Mammary epithelial cell (primary cell): ENCODE data around the gene ERAS.

Experiments used
- CTCF ChIP-seq, 2 donors: IDR thresholded peaks in 1 of 2; conservative IDR thresholded peaks in 1 of 2; 2 replicates each; pipeline ENCODE4 v1.5.1; 2011 to 2012; ENCODE audit warnings: inconsistent platforms in 2 of 2, low read length in 2 of 2, mild to moderate bottlenecking in 2 of 2, control low read depth in 1 of 2, low read depth in 1 of 2; ENCODE audit not compliant: insufficient read depth in 1 of 2; ENCODE audit errors: extremely low read depth in 1 of 2
- EZH2 ChIP-seq: IDR thresholded peaks from 2 replicates; pipeline ENCODE4 v1.6.1; 2012; ENCODE audit warnings: low read length, inconsistent platforms, borderline replicate concordance

DNA sequence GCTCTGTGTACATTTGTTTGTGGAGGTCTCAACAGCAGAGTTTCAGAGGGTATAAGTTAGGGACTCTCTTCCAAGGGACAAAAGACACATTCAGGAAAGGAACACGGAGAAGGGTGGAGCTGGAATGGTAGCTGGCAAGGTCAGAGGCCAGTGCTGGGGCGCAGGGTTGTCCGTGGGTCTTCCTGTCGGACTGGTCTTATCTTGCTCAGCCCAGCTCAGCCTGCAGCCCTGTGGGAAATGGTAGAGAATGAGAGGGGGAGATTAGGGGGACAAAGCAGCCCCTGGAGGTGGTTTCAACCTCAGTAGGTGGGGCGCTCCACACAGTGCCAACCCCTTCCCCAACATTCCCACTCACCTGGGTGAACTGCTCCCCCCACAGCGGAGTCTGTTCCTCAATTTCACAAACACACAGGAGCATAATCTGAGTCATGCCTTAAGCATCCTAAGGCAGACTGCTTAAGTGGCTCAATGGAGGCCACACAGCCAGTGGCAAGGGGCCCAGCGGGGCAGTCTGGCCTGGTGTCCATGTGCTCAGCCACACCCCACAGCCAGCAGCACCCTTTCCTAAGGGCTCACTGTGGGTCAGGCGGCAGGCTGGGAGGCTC, 31.3 kb upstream of the ERAS start:
- TF ChIP-seq CTCF (conservative IDR thresholded peaks at IDR 0.05 in 1 of 2, IDR thresholded peaks at IDR 0.05 in 1 of 2; ENCODE audit: extremely low read depth in 1 of 2, insufficient read depth in 1 of 2, low read depth in 1 of 2, low read length in 2 of 2) (no peak), EZH2 (no peak)
